Prostate gland (tissue), 2 donors: ENCODE measurements around the gene SLC17A3.

Experiments
- CTCF ChIP-seq, 4 experiments: fragments of 200-600 bp in 2 of 4; fragments of 450-650 bp in 2 of 4; sonication (generic) in 2 of 4; IDR thresholded peaks; 1 replicate in 3 of 4; 2 replicates in 1 of 4; pipeline ENCODE4 v1.5.1; 2016 to 2019; ENCODE audit warnings: antibody characterized with exemption in 4 of 4, mild to moderate bottlenecking in 2 of 4, moderate library complexity in 2 of 4
- POLR2A ChIP-seq: fragments of 450-650 bp; IDR thresholded peaks from one replicate; pipeline ENCODE4 v1.6.1; 2016; ENCODE audit warnings: antibody characterized with exemption, mild to moderate bottlenecking
- POLR2AphosphoS5 ChIP-seq: sonication (generic); formaldehyde crosslinking; IDR thresholded peaks from one replicate; pipeline ENCODE4 v1.6.1; 2017; ENCODE audit warnings: antibody characterized with exemption

DNA sequence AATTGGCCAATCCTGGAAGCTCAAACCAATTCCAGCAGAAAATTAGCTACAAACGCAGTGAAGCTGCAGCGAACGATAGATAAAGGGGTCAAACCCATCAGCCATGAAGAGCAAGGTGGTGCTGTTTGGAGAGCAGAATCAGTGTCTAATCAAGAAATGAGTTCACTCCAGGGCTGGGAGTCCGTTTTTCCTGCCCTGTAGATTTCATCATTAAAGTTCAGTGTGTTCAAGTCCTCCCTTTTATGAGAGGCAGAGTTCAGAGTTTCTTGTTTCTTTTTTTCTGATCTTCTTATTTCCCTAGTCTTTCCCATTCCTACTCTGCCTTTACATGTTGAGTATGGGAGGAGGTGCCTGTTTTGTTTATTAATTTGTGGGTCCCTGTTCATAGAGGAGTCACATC lies 72.6 kb downstream of the SLC17A3 start:
- TF ChIP-seq CTCF (IDR thresholded peaks at IDR 0.05), result no peak
- no peak for TF ChIP-seq POLR2A
- TF ChIP-seq POLR2AphosphoS5, result no peak
